ENCODE results near the gene PNPLA8.

PNPLA8 gene

GRCh38 chr7:108487646-108488045 is 38.3 kb downstream of the PNPLA8 start:
- DNase-seq (ENCODE audit: low spot score) (no peak), ATAC-seq (ENCODE audit: low read depth) (no peak)
- H3K4me1 ChIP-seq (ENCODE audit: insufficient read depth, poor library complexity, severe bottlenecking) = no peaks in the 10 kb centered on the region
- no peak for TF ChIP-seq CTCF (IDR thresholded peaks at IDR 0.05; ENCODE audit: poor library complexity, severe bottlenecking)
- H3K4me3 ChIP-seq (ENCODE audit: severe bottlenecking) = no peak overlapping the region
- H3K27me3 ChIP-seq (ENCODE audit: insufficient read depth, poor library complexity, severe bottlenecking) = no peaks in the 10 kb centered on the region
- no peaks in the 10 kb centered on the region for H3K9me3 ChIP-seq (ENCODE audit: severe bottlenecking)
- no peak overlapping the region for H3K27ac ChIP-seq (ENCODE audit: poor library complexity, severe bottlenecking)
- peaks cover 35% of the 10 kb centered on the region for H3K36me3 ChIP-seq (ENCODE audit: low read depth)

- TF ChIP-seq CTCF (IDR thresholded peaks at IDR 0.05; ENCODE audit: poor library complexity, severe bottlenecking) = no peak
- H3K4me3 ChIP-seq (ENCODE audit: severe bottlenecking) = no peak overlapping the region
- H3K27me3 ChIP-seq (ENCODE audit: insufficient read depth, poor library complexity, severe bottlenecking) = no peaks in the 10 kb centered on the region
- ATAC-seq (ENCODE audit: low read depth) (no peak), DNase-seq (ENCODE audit: low spot score) (no peak)
- no peaks in the 10 kb centered on the region for H3K9me3 ChIP-seq (ENCODE audit: severe bottlenecking)
- H3K36me3 ChIP-seq (ENCODE audit: low read depth) = peaks cover 35% of the 10 kb centered on the region
- no peaks in the 10 kb centered on the region for H3K4me1 ChIP-seq (ENCODE audit: insufficient read depth, poor library complexity, severe bottlenecking)
- H3K27ac ChIP-seq (ENCODE audit: poor library complexity, severe bottlenecking) = no peak overlapping the region
Measured at GRCh38 chr7:108486291-108486966, 39.5 kb downstream of the PNPLA8 start.

DNA sequence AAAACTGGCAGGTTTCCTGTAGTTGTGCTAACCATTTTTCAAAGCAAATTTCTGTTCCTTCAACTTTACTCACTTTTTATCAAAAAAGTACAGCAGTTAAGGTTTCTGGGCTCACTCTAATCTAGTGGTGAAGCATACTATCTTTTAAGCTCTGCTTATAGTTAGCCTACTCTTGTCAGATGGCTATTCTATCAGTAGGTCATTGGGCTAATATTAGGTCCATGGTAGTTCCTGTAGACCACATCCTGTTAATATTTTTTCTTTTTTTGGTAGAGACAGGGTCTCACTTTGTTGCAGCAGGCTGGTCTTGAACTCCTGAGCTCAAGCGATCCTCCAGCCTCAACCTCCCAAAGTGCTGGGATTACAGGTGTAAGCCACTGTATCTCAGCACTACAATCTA is 41.8 kb downstream of the PNPLA8 start:
- Histone ChIP-seq H3K4me1 (ENCODE audit: insufficient read depth, poor library complexity, severe bottlenecking) (no peaks in the 10 kb centered on the region), H3K27ac (ENCODE audit: poor library complexity, severe bottlenecking) (no peak overlapping the region), H3K36me3 (ENCODE audit: low read depth) (peaks cover 27% of the 10 kb centered on the region), H3K9me3 (ENCODE audit: severe bottlenecking) (no peaks in the 10 kb centered on the region), H3K4me3 (ENCODE audit: severe bottlenecking) (no peak overlapping the region), H3K27me3 (ENCODE audit: insufficient read depth, poor library complexity, severe bottlenecking) (no peaks in the 10 kb centered on the region)
- no peak for TF ChIP-seq CTCF (IDR thresholded peaks at IDR 0.05; ENCODE audit: poor library complexity, severe bottlenecking)
- ATAC-seq (ENCODE audit: low read depth) (no peak), DNase-seq (ENCODE audit: low spot score) (no peak)

- no peak overlapping the region for H3K4me3 ChIP-seq (ENCODE audit: severe bottlenecking)
- ATAC-seq (ENCODE audit: low read depth) = no peak
- H3K4me1 ChIP-seq (ENCODE audit: insufficient read depth, poor library complexity, severe bottlenecking) = no peaks in the 10 kb centered on the region
- no peaks in the 10 kb centered on the region for H3K27me3 ChIP-seq (ENCODE audit: insufficient read depth, poor library complexity, severe bottlenecking)
- no peaks in the 10 kb centered on the region for H3K9me3 ChIP-seq (ENCODE audit: severe bottlenecking)
- TF ChIP-seq CTCF (IDR thresholded peaks at IDR 0.05; ENCODE audit: poor library complexity, severe bottlenecking) = no peak
- no peak overlapping the region for H3K27ac ChIP-seq (ENCODE audit: poor library complexity, severe bottlenecking)
- peaks cover 13% of the 10 kb centered on the region for H3K36me3 ChIP-seq (ENCODE audit: low read depth)
- DNase-seq (ENCODE audit: low spot score) = no peak
Measured at GRCh38 chr7:108480311-108480710, 45.6 kb downstream of the PNPLA8 start.

- no peaks in the 10 kb centered on the region for H3K27me3 ChIP-seq (ENCODE audit: insufficient read depth, poor library complexity, severe bottlenecking)
- ATAC-seq (ENCODE audit: low read depth) (no peak), DNase-seq (ENCODE audit: low spot score) (no peak)
- peaks cover 8% of the 10 kb centered on the region for H3K36me3 ChIP-seq (ENCODE audit: low read depth)
- no peak for TF ChIP-seq CTCF (IDR thresholded peaks at IDR 0.05; ENCODE audit: poor library complexity, severe bottlenecking)
- no peaks in the 10 kb centered on the region for H3K4me1 ChIP-seq (ENCODE audit: insufficient read depth, poor library complexity, severe bottlenecking)
- H3K27ac ChIP-seq (ENCODE audit: poor library complexity, severe bottlenecking) = no peak overlapping the region
- H3K4me3 ChIP-seq (ENCODE audit: severe bottlenecking) = no peak overlapping the region
- H3K9me3 ChIP-seq (ENCODE audit: severe bottlenecking) = no peaks in the 10 kb centered on the region
Measured at GRCh38 chr7:108479751-108480150, 46.2 kb downstream of the PNPLA8 start.
